ENCODE data around the gene SLC45A2. TPM values are rescaled to one million over a fixed set of nuclear protein-coding genes. Genes with fewer than 3 reads are reported as not detected.
"Not testable (repeated sequence)": the region's sequence is repeated elsewhere in the genome, so short reads cannot be mapped to it uniquely, and the experiment has no call there.

Gene SLC45A2
- total RNA-seq: 1 to 10 TPM; 1.2 to 7.6 (median 1.9) TPM

DNA sequence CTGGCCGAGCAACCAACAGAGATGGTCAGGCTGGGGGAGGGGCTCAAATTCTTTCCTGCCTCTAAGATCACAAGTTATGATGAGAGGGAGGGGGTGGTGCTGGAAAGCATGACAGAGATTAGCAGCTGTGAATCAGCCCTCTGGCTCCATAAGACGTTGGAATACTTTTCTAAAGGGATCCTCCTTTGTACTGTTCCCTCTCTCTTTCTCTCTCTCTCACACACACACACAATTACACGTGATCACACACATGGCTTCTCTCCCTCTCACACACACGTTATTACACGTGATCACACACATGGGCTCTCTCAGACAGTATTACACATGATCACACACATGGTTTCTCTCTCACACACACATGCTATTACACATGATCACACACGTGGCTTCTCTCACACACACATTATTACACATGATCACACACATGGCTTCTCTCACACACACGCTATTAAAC is at the start of gene SLC45A2:
TSS of gene SLC45A2 (minus strand) at position 23 of the 454 bp plus-strand sequence. CDS start 110 bp downstream, outside the sequence.
- 57% methylated on average over 7 of the region's 7 CpGs for WGBS
- H3K9me3 ChIP-seq: no peaks in the 10 kb centered on the region
- H3K36me3 ChIP-seq: peaks cover 28% of the 10 kb centered on the region
- H3K4me1 ChIP-seq: no peaks in the 10 kb centered on the region
- DNase-seq (ENCODE audit: low spot score in 2 of 2): no peak
- H3K4me3 ChIP-seq: no peak within 1 kb of the TSS
- TF ChIP-seq CTCF (IDR thresholded peaks at IDR 0.05) (no peak), POLR2A (IDR thresholded peaks at IDR 0.05) (no peak), EP300 (IDR thresholded peaks at IDR 0.05) (no peak), POLR2AphosphoS5 (IDR thresholded peaks at IDR 0.05) (no peak)
- no peak within 1 kb of the TSS for H3K27ac ChIP-seq
- H3K27me3 ChIP-seq: no peaks in the 10 kb centered on the region

DNA sequence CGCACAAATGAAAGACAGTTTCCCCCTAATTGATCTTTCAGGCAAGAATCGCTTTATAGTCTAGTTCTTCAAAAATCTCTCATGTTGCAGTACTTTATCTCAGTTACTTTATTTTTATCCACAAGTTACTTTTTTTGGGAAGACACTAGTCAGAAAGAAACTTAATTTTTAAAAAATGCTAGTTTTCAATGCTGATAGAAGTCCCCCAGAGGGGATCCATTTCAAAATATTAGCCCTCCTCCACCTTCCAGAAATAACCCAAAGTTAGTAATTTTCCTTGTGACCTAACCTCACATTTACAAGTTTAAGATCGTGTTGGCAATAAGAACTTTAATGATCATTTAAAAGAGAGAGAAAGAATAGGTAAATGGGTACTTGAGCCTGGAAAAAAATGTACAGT is 47.5 kb upstream of the SLC45A2 start:
- Histone ChIP-seq H3K27ac (no peak overlapping the region), H3K4me1 (no peaks in the 10 kb centered on the region), H3K9me3 (no peaks in the 10 kb centered on the region), H3K4me3 (no peak overlapping the region), H3K27me3 (no peaks in the 10 kb centered on the region), H3K36me3 (peaks cover 29% of the 10 kb centered on the region)
- WGBS: 87% methylated on average over 3 of the region's 3 CpGs
- TF ChIP-seq EP300 (IDR thresholded peaks at IDR 0.05) (no peak), CTCF (IDR thresholded peaks at IDR 0.05) (no peak), POLR2A (IDR thresholded peaks at IDR 0.05) (no peak), POLR2AphosphoS5 (IDR thresholded peaks at IDR 0.05) (no peak)
- no peak for DNase-seq (ENCODE audit: low spot score in 2 of 2)

- Histone ChIP-seq H3K4me3 (no peak overlapping the region), H3K27me3 (no peaks in the 10 kb centered on the region), H3K27ac (no peak overlapping the region), H3K4me1 (no peaks in the 10 kb centered on the region), H3K9me3 (no peaks in the 10 kb centered on the region), H3K36me3 (peaks cover 29% of the 10 kb centered on the region)
- no peak for TF ChIP-seq EP300 (IDR thresholded peaks at IDR 0.05)
- TF ChIP-seq CTCF (IDR thresholded peaks at IDR 0.05): no peak
- TF ChIP-seq POLR2AphosphoS5 (IDR thresholded peaks at IDR 0.05): no peak
- no peak for TF ChIP-seq POLR2A (IDR thresholded peaks at IDR 0.05)
- DNase-seq (ENCODE audit: low spot score in 2 of 2): no peak
- 90% methylated on average over 2 of the region's 2 CpGs for WGBS
Measured at GRCh38 chr5:34031117-34031516, 46.6 kb upstream of the SLC45A2 start.

DNA sequence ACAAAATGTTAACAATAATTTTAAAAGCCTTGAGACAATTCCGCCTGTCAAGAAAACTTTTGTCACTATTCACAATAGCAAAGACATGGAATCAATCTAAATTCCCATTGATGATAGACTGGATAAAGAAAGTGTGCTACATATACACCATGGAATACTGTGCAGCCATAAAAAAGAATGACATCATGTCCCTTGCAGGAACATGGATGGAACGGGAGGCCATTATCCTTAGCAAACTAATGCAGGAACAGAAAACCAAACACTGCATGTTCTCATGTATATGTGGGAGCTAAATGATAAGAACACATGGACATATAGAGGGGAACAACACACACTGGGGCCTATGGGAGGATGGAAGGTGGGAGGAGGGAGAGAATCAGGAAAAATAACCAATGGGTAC is 46.1 kb upstream of the SLC45A2 start:
- not testable (repeated sequence) for DNase-seq (ENCODE audit: low spot score in 2 of 2); H3K27me3 ChIP-seq; H3K9me3 ChIP-seq; H3K4me1 ChIP-seq; H3K27ac ChIP-seq; H3K4me3 ChIP-seq
- 96% methylated on average over 2 of the region's 2 CpGs for WGBS
- peaks cover 29% of the 10 kb centered on the region for H3K36me3 ChIP-seq

DNA sequence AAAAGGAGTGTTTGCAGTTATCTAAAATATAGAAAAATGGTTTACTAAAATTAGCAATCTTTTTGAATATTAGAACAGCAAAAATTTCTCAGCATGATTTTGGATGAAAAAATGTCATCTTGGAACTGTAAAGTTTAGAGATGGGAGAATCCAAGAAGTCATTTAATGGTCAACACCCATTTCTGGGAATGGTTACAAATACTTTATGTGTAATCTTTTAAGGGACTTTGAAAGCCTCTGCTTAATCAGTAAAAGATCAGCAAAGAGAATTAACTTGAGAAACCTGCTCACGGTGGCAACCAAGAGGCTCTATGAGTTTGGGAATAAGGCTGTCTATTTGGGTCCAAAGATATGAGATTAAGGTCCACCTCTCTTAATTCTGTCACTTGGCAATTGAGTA is 45.6 kb upstream of the SLC45A2 start:
- Histone ChIP-seq H3K27ac (no peak overlapping the region), H3K27me3 (no peaks in the 10 kb centered on the region), H3K4me3 (no peak overlapping the region), H3K36me3 (peaks cover 24% of the 10 kb centered on the region), H3K4me1 (no peaks in the 10 kb centered on the region), H3K9me3 (no peaks in the 10 kb centered on the region)
- DNase-seq (ENCODE audit: low spot score in 2 of 2): no peak
- WGBS: 31% methylated on average over 1 of the region's 1 CpG
- TF ChIP-seq EP300 (IDR thresholded peaks at IDR 0.05): no peak
- no peak for TF ChIP-seq POLR2AphosphoS5 (IDR thresholded peaks at IDR 0.05)
- TF ChIP-seq POLR2A (IDR thresholded peaks at IDR 0.05): no peak
- no peak for TF ChIP-seq CTCF (IDR thresholded peaks at IDR 0.05)

GRCh38 chr5:34028349-34028748 is 43.9 kb upstream of the SLC45A2 start:
- Histone ChIP-seq H3K27ac (no peak overlapping the region), H3K9me3 (no peaks in the 10 kb centered on the region), H3K27me3 (no peaks in the 10 kb centered on the region), H3K36me3 (peaks cover 16% of the 10 kb centered on the region), H3K4me3 (no peak overlapping the region), H3K4me1 (no peaks in the 10 kb centered on the region)
- TF ChIP-seq POLR2AphosphoS5 (IDR thresholded peaks at IDR 0.05): no peak
- no peak for TF ChIP-seq POLR2A (IDR thresholded peaks at IDR 0.05)
- no peak for TF ChIP-seq EP300 (IDR thresholded peaks at IDR 0.05)
- TF ChIP-seq CTCF (IDR thresholded peaks at IDR 0.05): no peak
- no peak for DNase-seq (ENCODE audit: low spot score in 2 of 2)
- 80% methylated on average over 3 of the region's 3 CpGs for WGBS
